GM19372 (cell line): ENCODE data around the gene LRFN2.

ENCODE experiments used
- ATAC-seq: cut with Tn5 transposase; IDR thresholded peaks from one replicate; pipeline ENCODE4 v1.9.1; 2021; ENCODE audit warnings: mild to moderate bottlenecking, low read depth, moderate library complexity; ENCODE audit not compliant: unreplicated experiment

The LRFN2 gene

DNA sequence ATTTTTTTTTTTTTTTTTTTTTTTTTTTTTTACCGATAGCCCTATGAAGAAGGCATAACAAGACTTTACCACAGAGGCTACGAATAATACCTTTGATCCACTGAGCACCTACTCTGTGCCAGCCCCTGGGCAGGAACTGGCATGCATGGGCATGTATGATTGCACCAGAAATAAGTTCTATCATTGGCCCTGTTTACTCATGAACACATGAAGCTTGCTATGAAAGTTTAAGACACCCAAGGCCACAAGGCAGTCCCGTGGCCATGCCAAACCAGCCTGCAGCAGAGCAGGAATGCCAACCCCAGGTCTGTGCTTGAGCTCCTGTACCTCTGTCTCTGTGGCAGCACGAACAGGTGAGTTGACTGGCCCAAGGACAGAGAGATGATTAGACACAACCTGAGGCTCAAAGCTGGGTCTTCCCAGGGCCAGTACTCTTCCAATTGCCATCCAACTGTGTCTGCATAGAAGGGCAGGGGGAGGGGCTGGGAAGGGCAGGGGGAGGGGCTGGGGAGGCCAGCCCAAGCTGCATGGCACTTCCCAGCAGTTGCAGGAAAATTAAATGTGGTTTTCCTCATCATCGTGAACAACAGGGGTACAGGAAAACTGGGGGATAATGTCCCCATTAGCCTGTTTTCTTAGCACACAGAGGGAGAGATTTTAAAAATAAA lies 63.5 kb downstream of the LRFN2 start:
- no peak for ATAC-seq

- ATAC-seq, result no peak
Observed at GRCh38 chr6:40521496-40521895, 65.7 kb downstream of the LRFN2 start.

- no peak for ATAC-seq
Observed at GRCh38 chr6:40520678-40521077, 66.5 kb downstream of the LRFN2 start.

- no peak for ATAC-seq
Observed at GRCh38 chr6:40520084-40520483, 67.1 kb downstream of the LRFN2 start.

- ATAC-seq, result no peak
Observed at GRCh38 chr6:40517654-40518053, 69.5 kb downstream of the LRFN2 start.

GRCh38 chr6:40516429-40516828 lies 70.7 kb downstream of the LRFN2 start:
- ATAC-seq, result no peak

DNA sequence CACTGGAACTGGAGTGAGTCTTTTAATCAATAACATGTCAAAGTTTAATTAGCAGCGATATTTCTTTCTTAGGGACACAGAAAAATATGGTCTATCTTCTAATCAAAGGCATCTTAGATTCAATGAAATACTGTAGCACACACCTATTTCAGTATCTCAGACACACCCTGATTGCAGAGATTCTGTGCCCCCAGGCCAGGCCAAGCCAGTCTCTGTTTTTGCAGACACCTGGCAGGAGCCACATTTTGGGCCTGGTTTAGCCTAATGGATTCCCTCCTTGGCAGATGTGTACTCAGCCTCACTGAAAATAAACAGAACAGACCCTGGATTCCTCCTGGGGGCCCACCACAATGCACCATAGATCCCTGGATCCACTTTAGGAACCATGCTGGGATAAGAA lies 74.8 kb downstream of the LRFN2 start:
- ATAC-seq, result no peak

DNA sequence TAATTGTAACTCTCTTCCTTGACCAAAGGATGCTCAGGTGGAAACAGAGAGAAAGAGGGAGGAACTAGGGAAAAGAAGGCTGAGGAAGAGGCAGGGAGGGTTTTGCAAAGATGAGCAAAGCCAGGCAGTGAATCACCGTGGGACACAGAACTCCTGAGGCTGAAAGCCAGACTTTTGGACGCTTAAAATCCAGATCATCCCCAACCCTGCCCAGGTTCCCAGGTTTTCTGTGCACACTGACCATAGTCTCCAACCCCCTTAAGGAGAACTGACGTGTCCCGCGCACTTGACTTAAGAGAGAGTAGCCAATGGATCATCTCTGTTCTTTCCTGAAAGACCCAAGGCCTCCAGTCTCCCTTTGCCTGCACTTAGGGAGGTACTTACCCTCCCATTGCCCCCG lies 75.3 kb downstream of the LRFN2 start:
- no peak for ATAC-seq

DNA sequence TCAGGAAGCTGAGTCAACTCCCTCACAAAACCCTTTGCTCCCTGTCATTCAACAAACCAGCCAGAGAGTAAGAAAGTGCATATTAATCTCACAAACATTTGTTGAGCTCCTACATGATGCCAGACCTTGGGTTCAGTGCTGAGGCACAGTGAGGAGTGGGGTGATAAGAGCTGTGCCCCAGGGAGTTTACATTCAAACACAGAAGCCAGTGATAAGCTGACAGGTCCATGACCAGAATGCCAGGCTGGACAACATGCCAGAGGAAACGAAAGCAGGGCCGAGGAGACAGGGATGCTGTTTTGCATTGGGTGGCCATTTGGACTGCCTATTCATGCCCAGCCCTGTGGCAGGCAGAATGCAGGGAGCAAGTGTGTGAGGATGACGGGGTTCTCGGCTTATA lies 76.7 kb downstream of the LRFN2 start:
- ATAC-seq, result no peak

GRCh38 chr6:40509716-40510260 lies 77.4 kb downstream of the LRFN2 start:
- no peak for ATAC-seq

DNA sequence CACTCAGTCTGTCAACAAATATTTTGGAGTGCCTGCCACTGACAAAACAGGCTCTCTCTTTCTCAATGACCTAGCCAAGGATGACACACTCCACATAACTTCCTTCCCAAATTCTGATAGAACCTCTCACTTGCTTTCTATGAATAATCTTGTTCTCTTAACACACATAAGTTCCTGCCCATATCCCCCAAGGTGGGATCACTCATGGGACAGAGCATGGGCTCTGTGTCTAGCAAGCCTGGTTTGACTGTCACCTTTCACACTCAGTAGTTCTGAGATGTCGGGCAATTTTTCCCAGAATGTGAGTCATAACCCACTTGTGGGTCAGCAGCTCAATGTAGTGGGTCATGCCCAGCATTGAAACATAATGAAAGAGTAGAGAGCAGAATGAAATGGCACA lies 78.1 kb downstream of the LRFN2 start:
- ATAC-seq, result no peak

DNA sequence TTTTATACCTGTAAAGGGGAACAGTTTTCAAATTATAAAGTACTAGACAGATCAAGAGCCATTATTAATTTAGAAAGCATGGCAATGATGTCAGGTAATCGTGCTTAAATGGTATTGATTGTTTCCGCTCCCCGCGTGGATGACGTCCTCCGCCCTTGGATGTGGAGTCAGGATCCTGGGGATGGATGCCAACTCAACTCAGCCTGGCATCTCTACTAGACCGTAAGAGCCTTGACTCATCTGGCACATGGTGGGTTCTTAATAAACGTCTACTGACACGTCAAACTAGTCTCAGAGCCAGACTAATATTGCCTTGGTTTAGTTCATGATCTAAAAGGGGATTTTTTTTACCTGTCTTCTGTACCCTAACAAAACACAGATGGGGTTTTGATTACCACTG lies 80.2 kb downstream of the LRFN2 start:
- ATAC-seq, result no peak

GRCh38 chr6:40505191-40505810 lies 81.9 kb downstream of the LRFN2 start:
- ATAC-seq, result no peak

DNA sequence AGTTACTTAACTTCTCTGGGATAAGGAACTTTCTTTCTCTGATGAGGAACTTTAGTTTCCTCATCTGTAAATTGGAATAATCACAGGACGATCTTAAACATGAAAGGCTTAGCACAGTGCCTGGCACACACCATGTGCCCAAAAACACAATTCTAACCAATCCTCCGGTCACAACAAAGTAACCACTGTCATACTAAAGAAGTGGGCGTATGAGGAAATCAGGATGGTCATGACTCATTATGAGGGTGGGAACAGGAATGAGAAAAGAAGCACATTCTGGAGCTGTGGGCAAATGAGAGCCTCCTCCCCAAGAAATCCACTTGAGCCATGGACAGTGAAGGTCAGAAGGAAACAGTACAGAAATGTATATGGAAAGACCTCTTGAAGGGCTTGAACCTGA lies 82.9 kb downstream of the LRFN2 start:
- ATAC-seq, result no peak

- no peak for ATAC-seq
Observed at GRCh38 chr6:40500227-40500626, 86.9 kb downstream of the LRFN2 start.

GRCh38 chr6:40499215-40499614 lies 87.9 kb downstream of the LRFN2 start:
- no peak for ATAC-seq

DNA sequence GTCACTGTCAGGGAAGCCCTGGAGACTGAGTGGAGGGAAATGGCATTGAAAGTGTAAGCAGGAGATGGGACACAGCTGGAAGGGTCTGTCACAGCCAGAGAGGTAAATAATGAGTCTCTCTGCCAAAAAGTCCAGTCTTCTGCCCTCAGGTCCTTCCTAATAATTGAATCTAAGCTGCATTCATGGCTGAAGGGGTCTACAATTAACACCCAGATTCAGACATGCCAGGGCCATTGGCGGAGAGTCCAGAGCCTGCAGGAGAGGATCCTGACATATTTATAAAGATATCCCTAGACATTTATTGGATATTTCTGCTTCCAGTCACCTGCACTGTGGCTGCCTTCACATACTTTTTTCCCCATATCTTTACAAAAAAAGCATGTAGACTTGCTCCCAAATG lies 89.0 kb downstream of the LRFN2 start:
- no peak for ATAC-seq

GRCh38 chr6:40492187-40492586 lies 95.0 kb downstream of the LRFN2 start:
- no peak for ATAC-seq

GRCh38 chr6:40490508-40490907 lies 96.7 kb downstream of the LRFN2 start:
- ATAC-seq, result no peak

DNA sequence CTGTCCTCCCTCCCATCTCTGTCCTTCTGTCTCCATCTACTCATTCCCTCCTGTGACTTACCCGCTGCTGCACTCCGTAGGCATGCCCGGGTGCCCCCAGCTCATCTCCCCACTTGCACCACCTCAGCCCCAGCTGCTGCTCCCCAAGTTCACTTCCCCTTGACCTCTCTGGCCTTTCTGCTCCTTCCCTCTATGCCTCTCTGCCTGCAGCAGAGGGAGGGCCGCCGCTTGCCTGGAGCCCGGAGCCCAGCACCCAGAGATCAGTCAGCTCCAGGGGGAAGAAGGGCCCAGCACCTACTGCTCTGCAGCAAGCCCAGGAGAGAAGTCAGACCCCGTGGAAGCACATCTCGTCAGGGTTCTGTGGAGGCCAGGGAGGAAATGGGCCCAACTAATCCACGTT lies 97.4 kb downstream of the LRFN2 start:
- no peak for ATAC-seq

DNA sequence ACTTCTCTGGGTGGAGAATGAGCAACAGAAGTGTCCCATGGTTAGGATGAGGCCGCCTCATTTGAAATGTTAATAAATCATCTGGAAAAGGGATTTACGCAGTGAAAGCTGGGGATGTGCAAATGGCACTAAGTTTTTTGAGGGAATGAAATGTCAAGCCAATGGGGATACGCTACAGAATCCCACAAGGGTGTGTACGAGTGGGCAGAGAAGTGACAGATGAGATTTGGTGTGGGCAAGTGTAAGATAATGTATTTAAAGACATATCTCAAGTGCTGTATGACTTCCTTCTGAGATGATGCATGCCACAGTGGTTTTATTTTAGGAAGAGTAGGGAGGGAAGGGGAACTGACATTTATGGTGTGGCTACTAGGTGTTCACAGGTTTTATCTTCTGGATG lies 100.6 kb downstream of the LRFN2 start:
- ATAC-seq, result no peak

DNA sequence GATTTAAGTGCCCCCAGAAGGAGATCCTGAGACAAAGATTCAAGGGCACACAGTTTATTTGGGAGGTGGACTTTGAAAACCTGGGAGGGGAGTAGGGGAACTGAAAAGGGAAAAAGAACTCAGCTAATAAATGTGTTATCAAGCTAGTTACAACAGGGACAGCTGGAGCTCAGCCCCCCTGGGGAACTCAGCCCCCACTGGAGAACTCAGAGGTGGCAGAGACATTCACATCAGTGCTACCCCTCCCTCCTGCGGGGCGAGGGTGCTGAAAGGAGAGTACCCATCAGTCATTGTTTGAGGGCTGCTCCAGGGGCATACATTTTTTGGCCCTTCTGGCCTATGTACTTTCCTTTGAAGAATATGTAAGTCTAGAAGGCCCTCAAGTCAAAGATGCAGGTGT lies 101.4 kb downstream of the LRFN2 start:
- ATAC-seq, result no peak
